Raji (cell line): ENCODE data around the gene RANBP17.

Source experiments
- POLR2A ChIP-seq: IDR thresholded peaks from 2 replicates; pipeline ENCODE4 v1.6.1; 2011; ENCODE audit warnings: low read depth, low read length, control low read depth; ENCODE audit not compliant: insufficient read depth

The RANBP17 gene

GRCh38 chr5:171323007-171323406 is 461.2 kb downstream of the RANBP17 start:
- no peak for TF ChIP-seq POLR2A

- TF ChIP-seq POLR2A = no peak
Measured at GRCh38 chr5:171323806-171324632, 462.2 kb downstream of the RANBP17 start.

GRCh38 chr5:171330021-171330420 is 468.2 kb downstream of the RANBP17 start:
- TF ChIP-seq POLR2A = no peak

- TF ChIP-seq POLR2A = no peak
Measured at GRCh38 chr5:171335616-171336015, 473.8 kb downstream of the RANBP17 start.

- no peak for TF ChIP-seq POLR2A
Measured at GRCh38 chr5:171336521-171337209, 474.8 kb downstream of the RANBP17 start.

GRCh38 chr5:171337210-171337569 is 475.4 kb downstream of the RANBP17 start:
- no peak for TF ChIP-seq POLR2A

- TF ChIP-seq POLR2A = no peak
Measured at GRCh38 chr5:171340042-171340441, 478.2 kb downstream of the RANBP17 start.

GRCh38 chr5:171340491-171340890 is 478.7 kb downstream of the RANBP17 start:
- no peak for TF ChIP-seq POLR2A

GRCh38 chr5:171342362-171343111 is 480.7 kb downstream of the RANBP17 start:
- no peak for TF ChIP-seq POLR2A

GRCh38 chr5:171344936-171345608 is 483.3 kb downstream of the RANBP17 start:
- no peak for TF ChIP-seq POLR2A
